GM13977 (cell line): ENCODE measurements around the gene LIN7C.

ENCODE experiments used
- DNase-seq: peaks from one replicate; pipeline ENCODE4 v3.0.0; 2012; ENCODE audit warnings: low spot score
- CTCF ChIP-seq: IDR thresholded peaks from 2 replicates; pipeline ENCODE4 v1.5.1; 2012; ENCODE audit warnings: mild to moderate bottlenecking, control low read depth; ENCODE audit not compliant: insufficient read depth; ENCODE audit errors: extremely low read depth, missing control alignments
- in situ Hi-C: fragments of 300-500 bp; cut with MboI; formaldehyde crosslinking; loops from one replicate; pipeline ENCODE4 v1.12.0; 2022; ENCODE audit warnings: low sequenced_read_pairs, low pct_unique_long_range_greater_than_20kb, mixed read lengths, inconsistent platforms; ENCODE audit not compliant: unreplicated experiment

Gene LIN7C

GRCh38 chr11:27545035-27545434 lies 38.5 kb upstream of the LIN7C start:
- no peak for TF ChIP-seq CTCF
- DNase-seq: no peak
- in situ Hi-C loops: no loop called here

- in situ Hi-C loops: no loop called here
- DNase-seq: no peak
- TF ChIP-seq CTCF: no peak
Observed at GRCh38 chr11:27541790-27542189, 35.2 kb upstream of the LIN7C start.

- in situ Hi-C loops: no loop called here
- no peak for TF ChIP-seq CTCF
- no peak for DNase-seq
Observed at GRCh38 chr11:27540051-27540450, 33.5 kb upstream of the LIN7C start.

- DNase-seq: no peak
- in situ Hi-C loops: no loop called here
- no peak for TF ChIP-seq CTCF
Observed at GRCh38 chr11:27535103-27535502, 28.5 kb upstream of the LIN7C start.

GRCh38 chr11:27532652-27533325 lies 26.2 kb upstream of the LIN7C start:
- DNase-seq: no peak
- no peak for TF ChIP-seq CTCF
- in situ Hi-C loops: no loop called here

GRCh38 chr11:27528712-27529111 lies 22.1 kb upstream of the LIN7C start:
- DNase-seq: no peak
- in situ Hi-C loops: no loop called here
- TF ChIP-seq CTCF: no peak
